IMR-90 (cell line): ENCODE data around the gene BDH1. TPM values are rescaled to one million over a fixed set of nuclear protein-coding genes. Genes with fewer than 3 reads are reported as not detected.

Experiments
- ATAC-seq: fragments of 200-7000 bp; cut with Tn5 transposase; 2 replicates; pipeline ENCODE4 v1.9.1; 2020; ENCODE audit warnings: low read depth, mild to moderate bottlenecking, moderate library complexity
- BruUV-seq: library from RNA; stranded (reverse); fragments of 400-500 nt; replicated peaks from 2 replicates; lab custom pipeline; 2021; lab: Mats Ljungman, UMichigan
- CTCF ChIA-PET: fragments of 300-600 bp; formaldehyde crosslinking; extraction: SDS; loops from one replicate; lab custom pipeline; 2021; ENCODE audit warnings: antibody characterized with exemption; lab: Yijun Ruan, JAX
- POLR2A ChIA-PET: fragments of 300-600 bp; sonication (Branson Sonifier 250); formaldehyde crosslinking; loops from one replicate; lab custom pipeline; 2022; ENCODE audit warnings: antibody characterized with exemption; ENCODE audit not compliant: unreplicated experiment; lab: Charles Lee
- DNase-seq: peaks from one replicate; pipeline ENCODE4 v3.0.0; 2013
- H2AFZ ChIP-seq: replicated peaks from 2 replicates; pipeline ENCODE3; 2013; ENCODE audit warnings: low read length, mild to moderate bottlenecking; ENCODE audit not compliant: poor library complexity
- H2AK5ac ChIP-seq: 2 replicates; pipeline ENCODE4 v1.6.1; 2013; ENCODE audit warnings: low read depth, low read length, inconsistent platforms
- H2AK9ac ChIP-seq: replicated peaks from 2 replicates; pipeline ENCODE3; 2013; ENCODE audit warnings: mild to moderate bottlenecking, low read depth, low read length, moderate library complexity; ENCODE audit not compliant: poor library complexity
- H2BK120ac ChIP-seq: 2 replicates; pipeline ENCODE4 v1.6.1; 2013; ENCODE audit warnings: low read depth, low read length, inconsistent platforms
- H2BK15ac ChIP-seq: 3 replicates; pipeline ENCODE4 v1.6.1; 2013; ENCODE audit warnings: low read depth, low read length, inconsistent platforms
- H2BK20ac ChIP-seq: 2 replicates; pipeline ENCODE4 v1.6.1; 2013; ENCODE audit warnings: low read depth, mild to moderate bottlenecking, inconsistent platforms, low read length, moderate library complexity
- H2BK5ac ChIP-seq: 2 replicates; pipeline ENCODE4 v1.6.1; 2013; ENCODE audit warnings: mild to moderate bottlenecking, low read depth, low read length, inconsistent platforms; ENCODE audit not compliant: poor library complexity, severe bottlenecking
- H3K14ac ChIP-seq: replicated peaks from 2 replicates; pipeline ENCODE4 v1.6.1; 2013; ENCODE audit warnings: low read depth, low read length, inconsistent platforms
- H3K18ac ChIP-seq: 2 replicates; pipeline ENCODE4 v1.6.1; 2013; ENCODE audit warnings: low read depth, low read length, control low read depth
- H3K23ac ChIP-seq: 2 replicates; pipeline ENCODE4 v1.6.1; 2013; ENCODE audit warnings: low read depth, low read length, inconsistent platforms
- H3K27ac ChIP-seq: 2 replicates; pipeline ENCODE4 v1.5.1; 2013; ENCODE audit warnings: mild to moderate bottlenecking, control low read depth, low read length; ENCODE audit not compliant: insufficient read depth
- H3K27me3 ChIP-seq: 2 replicates; pipeline ENCODE4 v1.6.1; 2013; ENCODE audit warnings: low read length; ENCODE audit not compliant: control insufficient read depth, insufficient read depth
- H3K36me3 ChIP-seq: 2 replicates; pipeline ENCODE4 v1.6.1; 2013; ENCODE audit warnings: low read length, mixed read lengths; ENCODE audit not compliant: control insufficient read depth, insufficient read depth
- H3K4ac ChIP-seq: 2 replicates; pipeline ENCODE4 v1.6.1; 2013; ENCODE audit warnings: low read depth, low read length, inconsistent platforms
- H3K4me1 ChIP-seq: 2 replicates; pipeline ENCODE4 v1.6.1; 2013; ENCODE audit warnings: low read length, mixed read lengths; ENCODE audit not compliant: control insufficient read depth, insufficient read depth
- H3K4me2 ChIP-seq: 2 replicates; pipeline ENCODE4 v1.6.1; 2013; ENCODE audit warnings: low read depth, mild to moderate bottlenecking, control low read depth, low read length, moderate library complexity
- H3K4me3 ChIP-seq: 2 replicates; pipeline ENCODE4 v1.5.1; 2013; ENCODE audit warnings: low read depth, mild to moderate bottlenecking, control low read depth, low read length, moderate library complexity; ENCODE audit not compliant: insufficient read depth
- H3K56ac ChIP-seq: 2 replicates; pipeline ENCODE4 v1.6.1; 2013; ENCODE audit warnings: low read length, inconsistent platforms; ENCODE audit not compliant: insufficient read depth; ENCODE audit errors: extremely low read depth
- H3K79me1 ChIP-seq, 2 experiments: 2 replicates each; pipeline ENCODE4 v1.6.1; 2013; ENCODE audit warnings: low read length in 2 of 2, inconsistent platforms in 1 of 2, low read depth in 1 of 2
- H3K9ac ChIP-seq: 2 replicates; pipeline ENCODE4 v1.6.1; 2013; ENCODE audit warnings: low read depth, low read length, control low read depth
- H3K9me1 ChIP-seq: 2 replicates; pipeline ENCODE4 v1.6.1; 2013; ENCODE audit warnings: low read length, inconsistent platforms; ENCODE audit not compliant: insufficient read depth
- H3K9me3 ChIP-seq: 2 replicates; pipeline ENCODE4 v1.6.1; 2013; ENCODE audit warnings: low read length; ENCODE audit not compliant: control insufficient read depth, insufficient read depth
- H4K20me1 ChIP-seq: 2 replicates; pipeline ENCODE4 v1.6.1; 2013; ENCODE audit warnings: low read length, inconsistent platforms; ENCODE audit not compliant: insufficient read depth
- H4K5ac ChIP-seq: 2 replicates; pipeline ENCODE4 v1.6.1; 2013; ENCODE audit warnings: mild to moderate bottlenecking, low read depth, low read length, control low read depth
- H4K8ac ChIP-seq, 2 experiments: 2 replicates each; pipeline ENCODE4 v1.6.1; 2013; ENCODE audit warnings: low read depth in 2 of 2, low read length in 2 of 2, control low read depth in 1 of 2, inconsistent platforms in 1 of 2
- H4K91ac ChIP-seq: 2 replicates; pipeline ENCODE4 v1.6.1; 2013; ENCODE audit warnings: low read depth, low read length, inconsistent platforms; ENCODE audit not compliant: insufficient read depth
- BHLHE40 ChIP-seq: fragments of 150-350 bp; IDR thresholded peaks from 2 replicates; pipeline ENCODE4 v1.6.1; 2016; ENCODE audit warnings: mild to moderate bottlenecking, low read depth, low read length
- CTCF ChIP-seq: conservative IDR thresholded peaks from 2 replicates; pipeline ENCODE4 v1.5.1; 2012; ENCODE audit warnings: mild to moderate bottlenecking, low read depth, low read length, improper control_type of control experiment
- FOS ChIP-seq: fragments of 150-350 bp; IDR thresholded peaks from 2 replicates; pipeline ENCODE4 v1.6.1; 2016; ENCODE audit warnings: low read depth, low read length
- MAFK ChIP-seq: IDR thresholded peaks from 2 replicates; pipeline ENCODE4 v1.6.1; 2012; ENCODE audit warnings: low read depth, low read length, improper control_type of control experiment
- MAZ ChIP-seq: IDR thresholded peaks from 2 replicates; pipeline ENCODE4 v1.6.1; 2012; ENCODE audit warnings: low read depth, mild to moderate bottlenecking, low read length, improper control_type of control experiment, moderate library complexity, borderline replicate concordance
- NFE2L2 ChIP-seq: fragments of 150-350 bp; IDR thresholded peaks from 2 replicates; pipeline ENCODE4 v1.6.1; 2016; ENCODE audit warnings: low read depth, mild to moderate bottlenecking, low read length
- RCOR1 ChIP-seq: IDR thresholded peaks from 2 replicates; pipeline ENCODE4 v1.6.1; 2012; ENCODE audit warnings: mild to moderate bottlenecking, low read length, improper control_type of control experiment; ENCODE audit not compliant: insufficient replicate concordance
- USF2 ChIP-seq: fragments of 150-350 bp; IDR thresholded peaks from 2 replicates; pipeline ENCODE4 v1.6.1; 2017; ENCODE audit warnings: mild to moderate bottlenecking, antibody characterized with exemption, low read length, low read depth
- WGBS, 2 experiments: methylation state at CpG; one replicate each; pipeline versions ENCODE4 v1.1.5 to v1.1.7; 2013; ENCODE audit warnings: missing lambda C conversion rate in 2 of 2; ENCODE audit not compliant: insufficient read length in 1 of 2; ENCODE audit errors: extremely low coverage in 2 of 2; 5-methylcytosine and 5-hydroxymethylcytosine counted together
- dilution Hi-C: fragments of 300-500 bp; cut with HindIII; formaldehyde crosslinking; loops from one replicate; pipeline ENCODE4 v1.14.3; 2018; ENCODE audit warnings: low sequenced_read_pairs; ENCODE audit not compliant: unreplicated experiment
- in situ Hi-C: fragments of 300-500 bp; cut with MboI; formaldehyde crosslinking; loops from 3 replicates; pipeline ENCODE4 v1.14.3; 2019; ENCODE audit warnings: low sequenced_read_pairs, inconsistent platforms, mixed read lengths
- intact Hi-C: fragments of 100-400 bp; cut with micrococcal nuclease; formaldehyde crosslinking; loops from 2 replicates; pipeline ENCODE4 v1.10.0; 2022
- polyA plus RNA-seq, 3 experiments: library from polyadenylated mRNA; depleted of rRNA; stranded (reverse); fragments of >200 nt; gene quantifications; 2 replicates each; pipeline ENCODE4 v1.2.3, GENCODE V29; 2012; ENCODE audit warnings: low replicate concordance in 1 of 3
- total RNA-seq: library from RNA; depleted of rRNA; stranded (reverse); fragments of >200 nt; gene quantifications from 2 replicates; pipeline ENCODE4 v1.2.3, GENCODE V29; 2012

BDH1 gene
- total and polyA plus RNA-seq, 2 of the 4 experiments (the other 2 are of a cell fraction) = 2.7 to 4.4 TPM

GRCh38 chr3:197541756-197542539, 13.8 kb downstream of the BDH1 start:
- no peak overlapping the region for H3K9ac ChIP-seq
- intact Hi-C loops (no loop called here), dilution Hi-C loops (no loop called here), in situ Hi-C loops (no loop called here)
- no peaks in the 10 kb centered on the region; the same call in 1 of the 2 replicates for H3K9me1 ChIP-seq
- H2AK5ac ChIP-seq = no peak overlapping the region
- no peak overlapping the region for H2BK120ac ChIP-seq
- DNase-seq (peak; percentile 73), ATAC-seq (peak; percentile 66)
- no peak overlapping the region for H3K56ac ChIP-seq
- TF ChIP-seq RCOR1 (no peak), BHLHE40 (peak; percentile 52; the same call in 1 of the 2 replicates), CTCF (no peak), MAFK (no peak), MAZ (no peak), FOS (no peak), NFE2L2 (no peak), USF2 (peak; percentile 92)
- no peaks in the 10 kb centered on the region for H3K9me3 ChIP-seq
- no peak overlapping the region for H3K4ac ChIP-seq
- no peak overlapping the region for H2BK15ac ChIP-seq
- H2BK5ac ChIP-seq = no peak overlapping the region
- no TSS peak for BruUV-seq
- H3K36me3 ChIP-seq = no peaks in the 10 kb centered on the region
- H4K20me1 ChIP-seq = no peaks in the 10 kb centered on the region
- H3K4me2 ChIP-seq = peak overlapping the region; percentile 37
- no peak overlapping the region for H4K91ac ChIP-seq
- no peak overlapping the region for H2BK20ac ChIP-seq
- H3K79me1 ChIP-seq = no peaks in the 10 kb centered on the region
- WGBS, 2 experiments = 50% methylated on average over 1 of the region's 13 CpGs; no CpG with 5 or more reads in 1 of the 2 experiments
- H3K4me3 ChIP-seq = no peak overlapping the region
- CTCF ChIA-PET = interaction anchor here (0.5 kb wide), 1 partner anchor 140 kb away, joined by 4 read pairs; no protein-coding TSS in a partner anchor
- H4K8ac ChIP-seq = no peak overlapping the region
- H4K5ac ChIP-seq = no peak overlapping the region
- POLR2A ChIA-PET = no interaction called here
- H3K23ac ChIP-seq = no peak overlapping the region
- H3K27me3 ChIP-seq = no peaks in the 10 kb centered on the region; the same call in 1 of the 2 replicates
- no peak overlapping the region for H3K14ac ChIP-seq
- H2AFZ ChIP-seq = peak overlapping the region; percentile 73
- no peak overlapping the region for H3K18ac ChIP-seq
- H3K27ac ChIP-seq = no peak overlapping the region
- peak overlapping the region; percentile 21 for H2AK9ac ChIP-seq
- 0 out of 2 replicates have a peak, but pooled peaks cover 1% of the 10 kb centered on the region for H3K4me1 ChIP-seq
